A172 (cell line): ENCODE data around the gene ESCO1. TPM values are rescaled to one million over a fixed set of nuclear protein-coding genes. Genes with fewer than 3 reads are reported as not detected.
"Not testable (repeated sequence)": the region's sequence is repeated elsewhere in the genome, so short reads cannot be mapped to it uniquely, and the experiment has no call there.

Experiments used
- DNase-seq: peaks from one replicate; pipeline ENCODE4 v3.0.0-alpha.2; 2015; ENCODE audit warnings: low spot score
- total RNA-seq: library from RNA; depleted of rRNA; stranded (reverse); fragments of >200 nt; shearing (Covaris generic); gene quantifications from 2 replicates; pipeline ENCODE4 v1.2.3, GENCODE V29; 2014; rRNA removed

Gene ESCO1, protein sequence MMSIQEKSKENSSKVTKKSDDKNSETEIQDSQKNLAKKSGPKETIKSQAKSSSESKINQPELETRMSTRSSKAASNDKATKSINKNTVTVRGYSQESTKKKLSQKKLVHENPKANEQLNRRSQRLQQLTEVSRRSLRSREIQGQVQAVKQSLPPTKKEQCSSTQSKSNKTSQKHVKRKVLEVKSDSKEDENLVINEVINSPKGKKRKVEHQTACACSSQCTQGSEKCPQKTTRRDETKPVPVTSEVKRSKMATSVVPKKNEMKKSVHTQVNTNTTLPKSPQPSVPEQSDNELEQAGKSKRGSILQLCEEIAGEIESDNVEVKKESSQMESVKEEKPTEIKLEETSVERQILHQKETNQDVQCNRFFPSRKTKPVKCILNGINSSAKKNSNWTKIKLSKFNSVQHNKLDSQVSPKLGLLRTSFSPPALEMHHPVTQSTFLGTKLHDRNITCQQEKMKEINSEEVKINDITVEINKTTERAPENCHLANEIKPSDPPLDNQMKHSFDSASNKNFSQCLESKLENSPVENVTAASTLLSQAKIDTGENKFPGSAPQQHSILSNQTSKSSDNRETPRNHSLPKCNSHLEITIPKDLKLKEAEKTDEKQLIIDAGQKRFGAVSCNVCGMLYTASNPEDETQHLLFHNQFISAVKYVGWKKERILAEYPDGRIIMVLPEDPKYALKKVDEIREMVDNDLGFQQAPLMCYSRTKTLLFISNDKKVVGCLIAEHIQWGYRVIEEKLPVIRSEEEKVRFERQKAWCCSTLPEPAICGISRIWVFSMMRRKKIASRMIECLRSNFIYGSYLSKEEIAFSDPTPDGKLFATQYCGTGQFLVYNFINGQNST
- total RNA-seq = 21.4 and 29.2 TPM in 2 replicates

DNA sequence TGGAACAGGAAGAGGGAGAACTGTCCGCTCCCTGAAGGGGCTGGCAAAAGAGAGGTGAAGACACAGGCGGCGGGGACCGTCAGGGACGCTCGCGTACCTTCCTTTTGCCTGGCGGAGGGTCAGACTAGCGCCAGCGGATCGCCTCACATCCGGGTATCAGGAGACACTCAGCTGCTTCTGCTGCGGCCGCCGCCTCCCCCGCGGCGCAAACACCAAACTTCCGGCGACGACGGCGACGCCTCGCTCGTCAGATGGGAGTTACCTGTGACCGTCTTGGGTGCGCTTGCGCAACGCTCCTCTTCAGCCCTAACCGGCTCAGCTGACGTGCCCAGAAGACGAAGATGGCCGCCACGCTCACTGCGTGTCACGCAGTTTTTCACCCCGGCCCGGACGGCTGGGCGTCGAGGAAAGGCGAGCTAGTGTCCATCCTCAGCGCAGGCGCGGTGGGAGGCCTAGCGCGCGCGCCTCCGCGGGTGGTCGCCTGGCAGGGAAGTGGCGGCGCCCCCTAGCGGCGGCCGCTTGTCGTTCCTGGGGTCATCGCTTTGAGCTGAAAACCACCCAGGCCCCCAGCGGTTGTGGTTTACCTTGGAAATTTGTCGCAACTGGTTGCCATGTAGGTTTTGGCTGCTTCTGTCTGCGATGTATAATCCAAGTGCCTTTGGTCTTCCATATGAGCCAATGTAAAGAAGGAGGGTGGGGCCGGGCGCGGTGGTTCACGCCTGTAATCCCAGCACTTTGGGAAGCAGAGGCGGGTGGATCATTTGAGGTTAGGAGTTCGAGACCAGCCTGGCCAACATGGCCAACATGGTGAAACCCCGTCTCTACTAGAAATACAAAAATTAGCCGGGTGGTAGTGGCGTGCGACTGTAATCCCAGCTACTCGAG, at the start of gene ESCO1:
TSS of gene ESCO1 (minus strand) at position 179 of the 885 bp plus-strand sequence. CDS start 25,861 bp downstream, outside the sequence.
- DNase-seq = peak; percentile 97

GRCh38 chr18:21640375-21640774, 39.9 kb upstream of the ESCO1 start:
- DNase-seq = not testable (repeated sequence)

GRCh38 chr18:21638822-21639221, 38.3 kb upstream of the ESCO1 start:
- no peak for DNase-seq

DNA sequence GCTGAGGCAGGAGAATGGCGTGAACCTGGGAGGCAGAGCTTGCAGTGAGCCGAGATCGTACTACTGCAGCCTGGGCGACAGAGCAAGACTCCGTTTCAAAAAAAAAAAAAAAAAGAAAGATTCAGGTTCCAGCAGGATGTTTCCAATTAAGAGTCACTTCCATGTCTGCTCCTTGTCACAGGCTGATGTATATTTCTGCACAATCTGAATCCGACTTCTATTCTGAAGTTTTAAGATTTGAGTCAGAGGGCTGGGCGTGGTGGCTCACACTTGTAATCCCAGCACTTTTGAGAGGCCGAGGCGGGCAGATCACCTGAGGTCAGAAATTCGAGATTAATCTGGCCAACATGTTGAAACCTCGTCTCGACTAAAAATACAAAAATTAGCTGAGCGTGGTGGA, 36.3 kb upstream of the ESCO1 start:
- DNase-seq = peak; percentile 23

- no peak for DNase-seq
These were observed 34.2 kb upstream of the ESCO1 start for GRCh38 chr18:21634588-21635199.

DNA sequence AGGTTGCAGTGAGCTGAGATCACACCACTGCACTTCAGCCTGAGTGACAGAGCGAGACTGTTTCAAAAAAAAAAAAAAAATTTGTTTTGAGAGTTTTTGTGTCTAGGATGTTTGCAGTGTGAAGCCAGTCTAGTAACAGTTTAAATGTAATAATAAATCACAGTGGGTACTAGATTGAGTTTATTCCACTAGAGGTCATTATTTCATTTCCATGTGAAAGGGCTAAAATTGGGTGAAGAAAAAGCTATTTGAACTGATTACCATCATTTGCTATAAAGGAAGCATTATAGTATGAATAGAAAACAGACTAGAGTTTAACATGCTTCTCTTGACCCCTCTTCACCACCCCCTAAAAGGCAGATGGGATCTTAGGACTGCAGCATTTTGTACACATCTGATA, 31.9 kb upstream of the ESCO1 start:
- peak; percentile 13 for DNase-seq

GRCh38 chr18:21629089-21629832, 28.8 kb upstream of the ESCO1 start:
- no peak for DNase-seq

- not testable (repeated sequence) for DNase-seq
These were observed 21.1 kb upstream of the ESCO1 start for GRCh38 chr18:21621640-21622039.

DNA sequence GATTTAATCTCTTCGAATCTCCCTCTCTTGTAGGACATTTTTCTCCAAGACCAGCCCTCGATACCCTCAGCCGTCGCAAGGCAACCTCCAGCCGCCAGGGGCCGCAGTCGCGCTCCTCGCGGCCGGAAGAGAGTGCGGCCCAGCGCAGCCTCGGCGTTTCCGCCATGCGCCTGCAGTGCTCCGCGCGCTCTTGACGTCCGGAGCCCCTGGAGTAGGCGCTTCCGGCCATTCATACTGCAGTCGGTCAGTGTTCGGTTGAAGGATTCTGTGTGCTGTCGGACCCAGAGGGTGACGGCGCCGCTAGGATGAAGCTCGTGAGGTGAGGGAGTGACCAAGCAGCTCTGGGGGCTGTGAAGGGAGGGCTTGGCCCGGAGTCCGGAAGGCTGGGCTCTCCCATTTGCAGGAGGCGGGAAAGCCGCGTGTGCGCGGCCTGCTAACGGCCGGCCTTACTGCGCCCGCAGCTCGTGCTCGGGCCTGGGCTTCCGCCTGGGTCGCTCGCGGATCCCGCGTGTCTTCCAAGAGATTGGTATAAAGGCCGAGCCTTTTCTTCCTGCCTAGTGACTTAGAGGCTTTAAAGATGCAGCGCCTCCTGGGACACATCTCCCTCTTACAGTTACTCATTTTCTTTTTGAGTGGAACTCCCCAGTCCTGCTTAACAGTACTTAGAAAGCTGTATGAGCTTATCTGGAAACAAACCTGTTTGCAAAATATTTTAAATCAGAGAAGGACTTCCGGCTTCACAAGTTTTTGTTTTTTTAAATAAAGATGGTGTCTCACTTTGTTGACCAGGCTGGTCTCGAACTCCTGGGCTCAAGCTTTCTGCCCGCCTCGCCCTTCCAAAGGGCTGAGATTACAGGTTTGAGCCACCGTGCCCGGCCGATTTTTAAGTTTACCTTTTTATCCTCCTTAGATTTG, 11.9 kb upstream of the ESCO1 start, which contains the start of gene SNRPD1:
TSS of gene SNRPD1 (plus strand) at position 190 of the 915 bp plus-strand sequence. CDS start at position 306, 116 bp downstream.
- DNase-seq = peak; percentile 87

DNA sequence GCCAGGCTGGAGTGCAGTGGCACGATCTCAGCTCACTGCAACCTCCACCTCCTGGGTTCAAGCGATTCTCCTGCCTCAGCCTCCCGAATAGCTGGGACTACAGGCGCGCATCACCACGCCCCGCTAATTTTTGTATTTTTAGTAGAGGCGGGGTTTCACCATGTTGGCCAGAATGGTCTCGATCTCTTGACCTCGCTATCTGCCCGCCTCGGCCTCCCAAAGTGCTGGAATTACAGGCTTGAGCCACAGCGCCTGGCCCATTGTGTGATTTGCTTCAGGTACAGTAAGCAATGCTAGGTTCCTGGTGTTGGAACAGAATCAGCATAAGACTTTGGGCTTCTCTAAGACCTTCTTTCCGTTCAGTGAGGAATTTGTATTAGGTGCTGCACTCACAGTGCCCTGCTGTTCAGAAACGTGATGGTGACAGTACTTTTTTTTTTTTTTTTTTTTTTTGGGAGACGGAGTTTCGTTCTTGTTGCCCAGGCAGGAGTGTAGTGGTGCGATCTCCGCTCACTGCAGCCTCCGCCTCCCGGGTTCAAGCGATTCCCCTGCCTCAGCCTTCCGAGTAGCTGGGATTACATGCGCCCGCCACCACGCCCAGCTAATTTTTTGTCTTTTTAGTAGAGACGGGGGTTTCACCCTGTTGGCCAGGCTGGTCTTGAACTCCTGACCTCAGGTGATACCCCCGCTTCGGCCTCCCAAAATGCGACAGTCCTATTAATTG, 11.1 kb upstream of the ESCO1 start:
- not testable (repeated sequence) for DNase-seq

DNA sequence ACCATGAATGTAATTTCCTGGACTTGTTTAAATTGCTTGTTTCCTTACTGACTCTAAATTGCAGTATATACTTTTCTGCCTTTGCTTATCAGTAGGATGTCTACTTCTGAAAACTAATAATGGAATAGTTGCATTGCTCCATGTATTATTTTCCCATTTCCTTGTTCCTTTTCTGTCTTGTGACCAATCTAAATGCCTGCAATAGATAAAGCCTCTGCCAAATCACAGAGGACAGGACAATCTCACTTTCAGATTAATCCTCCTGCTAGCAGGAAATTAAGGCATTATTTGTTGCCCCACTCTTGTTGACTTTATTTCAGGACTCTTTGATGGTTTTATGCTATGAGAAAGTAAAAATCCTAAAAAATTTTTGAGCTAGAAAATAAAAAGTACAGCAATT, 4.7 kb upstream of the ESCO1 start:
- DNase-seq = no peak

DNA sequence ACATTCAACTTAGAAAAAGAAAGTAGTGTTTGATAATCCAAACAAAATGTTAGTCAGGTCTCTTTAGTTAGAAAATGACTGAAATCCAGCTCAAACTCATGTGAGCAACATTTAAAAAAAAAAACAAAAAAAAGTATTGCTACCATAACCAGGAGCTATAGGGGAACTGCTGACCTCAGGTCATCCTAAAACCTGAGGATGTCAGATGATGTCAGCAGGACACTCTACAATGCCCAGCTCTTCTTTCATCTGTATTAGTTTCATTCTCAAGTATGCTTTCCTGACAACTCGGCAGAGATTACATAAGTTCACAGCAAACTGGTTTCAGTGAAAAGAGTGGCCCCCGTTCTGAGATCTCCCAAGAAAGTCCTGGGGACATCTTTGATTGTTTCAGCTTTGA, 4.2 kb upstream of the ESCO1 start:
- no peak for DNase-seq

DNA sequence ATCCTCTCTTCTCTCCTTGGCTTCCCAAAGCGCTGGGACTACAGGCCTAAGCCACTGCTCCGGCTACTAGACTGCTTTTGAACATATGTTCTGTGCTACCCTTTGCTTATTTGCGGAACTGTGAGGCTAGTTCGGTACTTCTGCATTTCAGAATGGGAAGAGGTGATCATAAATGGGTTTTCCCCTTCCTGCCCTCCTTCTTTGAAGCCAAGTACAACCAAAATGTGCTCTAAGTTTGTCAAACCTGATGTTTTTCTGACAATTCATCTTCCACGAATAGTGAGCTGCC, 1.7 kb upstream of the ESCO1 start:
- no peak for DNase-seq

- DNase-seq = no peak
These were observed 649 bp downstream of the ESCO1 start for GRCh38 chr18:21599585-21600525.

GRCh38 chr18:21598726-21599584, 1.5 kb downstream of the ESCO1 start:
- DNase-seq = no peak

DNA sequence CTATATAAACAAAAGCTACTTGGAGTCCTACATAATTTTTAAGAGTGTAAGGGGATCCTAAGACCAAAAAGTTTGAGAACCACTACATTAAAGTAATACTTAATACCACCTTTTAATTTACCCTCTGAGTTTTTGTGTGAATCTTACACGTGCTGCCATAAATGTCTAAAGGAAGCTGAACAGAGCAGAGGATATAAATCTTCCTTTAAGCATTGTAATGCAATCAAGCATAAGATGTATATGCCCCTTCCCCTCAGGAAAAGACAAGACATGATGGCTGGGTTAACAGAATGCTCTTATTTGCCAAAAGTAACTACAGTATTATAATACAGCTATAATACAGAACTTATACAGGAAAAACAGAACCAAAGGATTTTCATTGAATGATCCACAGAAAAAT, 2.9 kb downstream of the ESCO1 start:
- DNase-seq = no peak
